GM21786 (cell line): ENCODE measurements around the gene ANKDD1A.

Experiments
- ATAC-seq: cut with Tn5 transposase; IDR thresholded peaks from one replicate; pipeline ENCODE4 v1.9.1; 2021; ENCODE audit not compliant: unreplicated experiment

Gene ANKDD1A

DNA sequence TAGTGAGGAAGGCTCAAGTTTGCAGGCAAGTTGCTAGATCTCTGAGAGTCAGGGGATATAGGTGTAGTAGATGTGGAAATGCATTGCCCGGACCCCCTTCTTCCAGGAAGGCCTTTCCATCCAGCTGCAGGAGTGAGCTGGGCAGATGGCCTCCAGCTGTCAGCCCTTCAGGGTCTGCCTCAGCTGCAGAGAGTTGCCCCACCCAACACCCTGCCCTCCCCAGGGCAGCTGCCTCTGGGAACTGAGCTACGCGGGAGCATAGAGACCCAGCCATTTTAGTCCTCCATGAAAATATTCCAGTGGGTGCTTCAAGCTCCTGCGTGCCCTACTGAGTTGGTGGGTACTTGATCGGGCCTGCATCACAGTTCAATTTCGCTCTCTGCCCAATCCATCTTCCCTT is 48.5 kb downstream of the ANKDD1A start:
- ATAC-seq = no peak

DNA sequence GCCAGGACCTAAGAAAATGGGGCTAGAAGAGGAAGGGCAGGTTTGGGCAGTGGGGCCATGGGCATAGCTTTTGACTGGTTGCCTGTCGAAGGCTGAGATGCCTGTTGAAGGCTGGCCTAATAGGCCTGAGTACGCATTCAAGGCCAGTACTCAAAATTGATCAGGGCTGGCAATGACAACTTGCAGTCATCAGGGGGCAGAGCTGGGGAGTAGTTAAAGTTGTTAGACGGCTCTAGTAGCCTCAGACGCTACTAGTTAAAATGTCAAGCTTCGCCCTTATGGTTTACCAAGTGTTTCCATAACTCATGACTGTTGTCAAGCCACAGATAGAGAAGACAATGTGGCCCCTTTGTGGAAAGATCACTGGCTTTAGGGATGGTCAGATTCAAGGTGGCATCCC is 49.3 kb downstream of the ANKDD1A start:
- ATAC-seq = no peak

DNA sequence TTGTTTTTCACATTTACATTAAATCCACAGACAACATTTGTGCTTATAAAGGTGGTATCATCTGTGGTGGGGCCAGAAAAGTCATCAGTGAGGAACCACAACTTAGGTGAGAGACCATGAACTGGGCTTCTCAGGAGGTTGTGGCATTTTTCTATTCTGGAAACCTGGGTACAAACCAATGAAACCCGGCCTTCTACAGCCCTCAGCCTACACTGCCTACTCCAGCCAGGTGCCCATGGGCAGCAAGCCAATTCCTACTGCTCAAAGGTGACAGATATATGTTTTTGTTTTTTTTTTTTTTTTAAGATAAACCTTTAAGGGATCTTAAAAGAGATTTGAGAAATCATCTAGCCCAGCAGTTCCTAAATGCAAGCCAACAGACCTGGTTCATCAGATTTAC is 57.7 kb downstream of the ANKDD1A start:
- ATAC-seq = no peak

DNA sequence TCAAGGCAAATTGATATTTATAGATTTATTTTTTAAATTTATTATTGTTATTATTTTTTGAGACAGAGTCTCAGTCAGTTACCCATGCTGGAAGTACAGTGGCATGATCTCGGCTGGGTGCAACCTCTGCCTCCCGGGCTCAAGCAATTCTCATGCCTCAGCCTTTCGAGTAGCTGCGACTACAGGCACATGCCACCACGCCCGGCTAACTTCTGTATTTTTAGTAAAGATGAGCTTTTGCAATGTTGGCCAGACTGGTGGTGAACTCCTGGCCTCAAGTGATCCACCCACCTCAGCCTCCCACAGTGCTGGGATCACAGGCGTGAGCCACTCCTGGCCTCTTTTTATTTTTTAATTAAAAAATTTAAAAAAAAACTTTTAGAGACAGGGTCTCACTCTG is 59.0 kb downstream of the ANKDD1A start:
- no peak for ATAC-seq

DNA sequence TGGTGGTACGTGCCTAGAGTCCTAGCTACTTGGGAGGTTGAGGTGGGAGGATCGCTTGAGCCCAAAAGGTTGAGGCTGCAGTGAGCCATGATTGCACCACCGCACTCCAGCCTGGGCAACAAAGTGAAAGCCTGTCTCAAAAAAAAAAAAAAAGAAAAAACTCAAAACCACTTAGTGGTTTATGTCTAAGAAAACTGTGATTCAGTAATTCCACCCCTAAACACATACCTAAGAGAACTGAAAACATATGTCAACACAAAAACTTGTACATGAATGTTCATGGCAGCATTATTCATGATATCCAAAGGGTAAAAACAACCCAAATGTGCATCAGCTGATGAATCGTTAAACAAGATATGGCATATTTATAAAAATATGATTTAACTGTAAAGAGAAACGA is 63.7 kb downstream of the ANKDD1A start:
- ATAC-seq = no peak

DNA sequence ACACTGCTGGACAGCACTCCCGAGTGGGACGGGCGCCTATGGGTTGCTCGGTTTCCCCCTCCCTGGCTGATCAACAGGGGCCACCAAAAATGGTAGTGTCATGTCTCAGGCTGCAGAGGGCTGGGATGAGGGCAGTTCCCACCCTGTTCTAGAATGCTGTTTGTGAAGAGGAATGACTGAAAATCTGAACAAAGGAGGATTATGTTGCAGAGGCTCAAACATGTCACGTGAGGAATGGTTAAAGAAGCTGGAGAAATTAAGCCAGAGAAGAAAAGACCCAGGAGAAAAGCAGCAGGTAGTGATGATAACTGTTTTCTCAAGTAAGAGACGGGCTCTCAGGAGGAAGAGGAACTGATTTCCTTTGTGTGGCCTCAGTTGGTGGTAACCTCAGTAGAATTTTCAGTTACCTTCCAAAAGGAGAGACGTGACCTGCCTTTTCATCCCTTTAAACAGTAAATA is 67.6 kb downstream of the ANKDD1A start:
- ATAC-seq = no peak

DNA sequence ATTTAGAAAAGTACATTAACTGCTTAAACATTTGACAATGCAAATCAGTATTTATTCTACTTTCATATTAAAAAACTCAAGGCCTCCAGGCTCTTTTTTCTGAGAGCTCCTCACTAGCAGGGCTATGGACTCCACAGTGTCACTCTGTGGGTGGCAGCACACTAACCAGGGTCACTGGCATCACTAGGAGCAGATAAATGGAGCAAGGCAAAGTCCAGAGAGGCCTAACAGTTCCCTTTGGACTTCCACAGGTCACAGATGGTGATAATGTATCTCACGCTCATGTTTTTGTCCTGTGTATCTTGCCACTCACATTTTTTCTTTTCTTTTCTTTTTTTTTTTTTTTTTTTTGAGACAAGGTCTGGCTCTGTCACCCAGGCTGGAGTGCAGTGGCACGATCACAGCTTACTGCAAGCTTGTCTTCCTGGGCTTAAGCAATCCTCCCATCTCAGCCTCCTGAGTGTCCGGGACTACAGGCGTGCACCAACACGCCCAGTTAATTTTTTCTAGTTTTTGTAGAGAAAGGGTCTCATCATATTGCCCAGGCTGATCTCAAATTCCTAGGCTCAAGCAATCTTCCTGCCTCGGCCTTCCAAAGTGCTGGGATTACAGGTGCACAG is 70.2 kb downstream of the ANKDD1A start:
- ATAC-seq = no peak

DNA sequence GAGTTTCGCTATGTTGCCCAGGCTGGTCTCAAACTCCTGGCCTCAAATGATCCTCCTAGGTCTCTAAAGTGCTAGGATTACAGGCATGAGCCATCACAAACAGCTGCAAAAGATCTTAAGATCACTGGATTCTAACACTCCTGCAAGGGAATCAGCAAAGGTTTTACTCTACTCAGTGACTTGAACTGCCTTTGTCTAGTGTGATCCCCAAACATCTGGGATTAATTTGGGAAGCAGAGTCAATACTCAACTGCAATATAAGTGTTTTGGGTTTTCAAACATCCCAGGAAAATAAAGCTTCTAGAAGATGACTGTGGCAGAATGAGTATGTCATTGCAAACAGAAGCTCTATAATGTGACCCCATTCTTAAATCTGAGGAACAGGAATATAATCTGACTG is 70.8 kb downstream of the ANKDD1A start:
- no peak for ATAC-seq

DNA sequence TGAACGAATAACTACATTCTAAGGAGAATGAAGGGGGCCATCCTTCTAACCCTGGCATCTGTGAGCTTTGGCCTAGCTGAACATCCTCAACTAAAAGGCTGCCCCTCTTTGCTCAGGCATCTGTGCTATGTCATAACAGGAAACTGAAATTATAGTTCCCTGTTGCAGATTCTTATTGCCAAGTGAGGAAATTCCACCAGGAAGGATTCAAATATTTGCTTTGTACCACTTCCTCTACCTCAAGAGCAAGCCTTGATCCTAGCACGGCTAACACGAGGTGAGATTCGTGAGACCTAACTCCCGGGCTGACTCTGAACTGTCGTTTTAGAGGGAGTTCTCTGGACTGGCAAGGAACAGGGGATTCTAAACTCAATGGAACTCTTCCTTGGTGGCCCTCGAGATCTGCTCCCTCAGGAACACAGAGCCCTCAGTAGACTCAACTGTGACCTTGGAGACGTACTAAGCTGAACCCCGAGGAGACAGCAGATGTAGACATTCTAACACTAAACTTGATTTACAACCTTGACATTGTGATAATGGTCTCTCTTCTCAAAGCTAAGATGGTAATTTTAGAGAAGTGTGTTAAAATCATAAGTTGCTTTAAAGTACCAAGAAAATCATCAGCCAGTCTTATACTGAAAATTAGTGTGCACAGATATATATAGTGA is 73.8 kb downstream of the ANKDD1A start:
- no peak for ATAC-seq

DNA sequence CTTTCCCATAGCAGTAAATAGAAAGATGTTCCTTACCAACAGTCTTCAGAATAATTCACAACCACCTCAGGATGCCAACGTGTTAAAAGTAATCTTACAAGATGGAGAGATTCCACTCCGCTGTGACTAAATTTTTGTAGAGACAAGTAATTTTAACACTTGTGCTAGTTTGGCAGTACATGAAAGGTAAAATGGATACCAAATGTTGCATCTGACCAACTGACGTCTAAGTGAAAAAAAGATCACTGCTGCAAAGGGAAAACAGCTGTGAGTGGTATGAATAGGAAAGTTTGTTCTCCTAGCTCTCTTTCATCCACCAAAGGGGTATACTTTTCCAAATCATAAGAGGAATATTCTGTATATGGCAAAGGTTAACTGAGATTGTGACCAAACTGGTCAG is 75.4 kb downstream of the ANKDD1A start:
- no peak for ATAC-seq

DNA sequence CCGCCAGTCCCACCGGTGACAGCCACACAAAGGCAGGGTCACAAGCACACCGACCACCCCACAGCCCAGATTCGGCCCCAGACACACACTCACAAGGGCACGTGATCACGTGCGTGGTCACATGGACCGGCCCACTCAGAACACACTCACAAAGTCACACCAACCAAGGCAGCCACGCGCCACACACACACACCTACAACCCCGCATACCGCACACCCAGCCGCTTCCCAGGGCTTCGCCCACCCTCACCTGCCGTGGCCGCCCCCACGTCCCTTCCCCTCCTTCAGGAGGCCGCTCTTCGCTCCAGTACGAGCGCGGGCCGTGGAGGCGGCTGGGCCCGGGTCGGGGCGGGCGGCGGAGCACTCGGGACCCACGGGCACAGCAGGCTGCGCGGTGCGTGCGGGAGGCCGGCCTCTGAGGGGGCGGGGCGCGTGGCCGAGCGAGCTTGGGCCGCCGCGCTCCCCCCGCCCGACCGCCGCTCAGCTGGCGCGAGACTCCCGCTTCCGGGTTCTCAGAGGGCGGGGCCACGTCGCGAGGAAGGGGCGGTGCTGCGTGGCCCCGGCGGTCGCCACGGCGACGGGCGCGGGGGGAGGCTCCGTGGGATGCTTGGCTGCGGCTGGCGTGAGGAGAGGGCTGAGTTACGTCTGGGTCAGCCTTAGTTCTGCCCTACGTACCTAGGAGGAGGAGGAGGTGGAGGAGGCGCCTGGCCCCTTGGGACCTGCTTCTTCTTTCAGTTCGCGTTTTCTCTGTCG is 77.9 kb downstream of the ANKDD1A start, which contains the start of gene SPG21:
Gene SPG21, minus strand, starts transcription at position 499 of the 752 bp plus-strand sequence. CDS start 6,345 bp downstream, outside the sequence.
- ATAC-seq = peak; percentile 85

DNA sequence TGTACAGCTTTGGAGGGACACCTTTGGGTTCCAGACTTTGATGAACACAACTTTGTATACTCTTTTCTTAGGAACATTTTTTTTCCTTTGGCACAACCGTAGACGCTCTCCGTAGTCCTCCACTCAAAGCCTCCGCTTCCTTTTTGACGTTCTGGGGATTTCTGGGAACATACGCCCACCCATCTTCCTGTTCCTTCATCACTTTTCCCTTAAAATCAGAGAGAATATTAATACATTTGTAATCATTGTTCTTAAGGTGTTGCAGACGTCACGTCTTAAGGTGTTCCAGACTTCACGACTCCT is 78.4 kb downstream of the ANKDD1A start:
- no peak for ATAC-seq

DNA sequence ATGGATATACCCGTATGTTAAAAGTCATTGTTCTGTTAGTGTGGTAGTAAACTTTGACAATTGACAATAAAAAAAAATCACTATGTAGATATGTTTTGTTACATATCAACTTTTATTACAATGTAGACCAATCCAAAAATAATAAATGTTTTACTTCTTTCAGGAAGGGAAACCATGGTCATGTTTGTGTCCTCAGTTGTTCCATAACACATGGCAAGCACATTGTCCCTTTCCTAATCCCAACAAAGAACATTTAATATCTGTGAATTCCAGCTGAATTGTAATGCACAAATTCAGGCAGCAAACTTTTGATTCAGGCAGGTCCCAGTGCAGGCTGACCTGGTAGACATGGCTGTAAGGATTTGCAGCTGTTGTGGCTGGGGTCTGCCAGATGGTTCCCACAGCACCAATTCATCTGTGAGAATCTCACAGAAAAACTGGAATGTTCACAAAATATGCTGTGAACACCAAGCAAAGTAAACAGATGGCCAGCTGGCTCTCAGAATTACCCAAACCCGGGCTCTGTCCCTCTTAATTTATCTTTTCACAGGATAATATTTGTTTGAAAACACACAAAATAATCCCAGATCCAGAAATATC is 79.9 kb downstream of the ANKDD1A start:
- no peak for ATAC-seq

DNA sequence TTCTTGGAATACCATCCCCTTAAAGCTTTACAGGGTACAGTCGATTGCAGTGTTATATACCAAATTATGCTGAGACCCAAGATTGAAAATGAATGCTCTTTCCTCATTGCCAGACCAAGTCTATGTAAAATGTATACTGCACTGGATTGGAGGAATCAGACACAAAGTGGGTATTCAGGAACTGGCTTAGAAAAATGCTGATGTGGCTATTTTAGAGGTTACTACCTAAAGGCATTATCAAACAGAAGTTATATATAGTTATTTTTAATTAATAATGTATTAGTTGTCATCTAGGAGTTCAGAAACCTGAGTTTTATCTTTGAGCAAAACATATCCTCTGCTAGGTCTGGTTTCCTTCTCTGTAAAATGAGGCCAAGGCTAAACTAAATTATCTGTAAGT is 81.6 kb downstream of the ANKDD1A start:
- ATAC-seq = no peak

DNA sequence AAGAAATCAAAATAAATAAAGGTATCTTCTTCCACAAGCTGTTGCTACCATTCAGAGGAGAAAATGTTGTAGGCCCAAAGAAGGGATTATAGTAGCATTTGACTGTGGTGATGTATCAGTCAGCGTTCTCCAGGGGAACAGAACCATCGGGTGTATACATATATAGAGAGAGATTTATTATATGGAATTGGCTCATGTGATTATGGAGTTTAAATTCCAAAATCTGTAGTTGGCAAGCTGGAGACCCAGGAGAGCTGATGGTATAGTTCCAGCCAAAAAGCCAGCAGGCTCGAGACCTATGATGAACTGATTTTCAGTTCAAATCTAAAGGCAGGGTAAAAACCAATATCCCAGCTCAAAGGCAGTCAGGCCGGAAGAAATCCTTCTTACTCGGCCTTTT is 85.4 kb downstream of the ANKDD1A start:
- ATAC-seq = no peak

DNA sequence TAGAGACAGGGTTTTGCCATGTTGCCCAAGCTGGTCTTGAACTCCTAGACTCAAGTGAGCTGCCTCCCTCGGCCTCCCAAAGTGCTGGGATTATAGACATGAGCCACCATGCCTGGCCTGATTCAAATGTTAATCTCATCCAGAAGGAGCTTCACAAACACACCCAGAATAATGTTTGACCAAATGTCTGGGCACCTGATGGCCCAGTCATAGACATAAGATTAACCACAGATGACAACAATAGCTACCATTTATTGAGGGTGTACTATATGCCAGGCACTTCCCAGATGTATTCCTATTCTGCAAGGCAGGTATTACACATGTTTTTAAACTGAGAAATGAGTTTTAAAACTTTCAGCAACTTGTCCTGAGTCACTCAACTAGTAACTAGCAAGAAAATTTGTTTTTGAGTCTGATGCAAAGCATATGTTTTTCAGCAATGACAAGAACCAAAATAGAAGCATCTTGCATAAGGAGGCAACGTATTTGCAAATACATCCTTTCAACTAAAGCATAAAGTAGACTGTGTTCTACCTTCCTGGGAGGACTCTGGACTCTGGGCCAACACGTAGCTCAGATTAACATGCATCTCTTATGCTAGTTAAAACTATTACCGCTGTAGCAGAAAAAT is 86.2 kb downstream of the ANKDD1A start:
- no peak for ATAC-seq

DNA sequence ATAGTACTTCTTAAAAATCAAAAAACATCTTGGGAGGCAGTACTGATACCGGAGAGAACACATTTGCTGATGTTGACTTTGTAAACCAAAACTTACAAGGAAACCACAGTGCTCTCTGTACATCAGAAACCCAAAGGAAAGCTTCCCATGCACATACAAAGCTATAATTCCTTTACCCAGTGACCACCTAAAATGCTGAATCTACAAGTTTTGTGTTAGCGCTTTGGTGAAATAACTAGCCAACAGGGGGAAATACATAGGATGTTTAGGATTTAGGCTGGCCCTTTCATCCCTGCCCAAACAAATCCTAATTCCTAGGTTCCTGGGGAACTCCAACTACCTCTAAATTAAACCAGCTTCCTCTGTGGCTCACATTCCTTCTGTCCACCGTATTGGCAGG is 93.3 kb downstream of the ANKDD1A start:
- no peak for ATAC-seq

DNA sequence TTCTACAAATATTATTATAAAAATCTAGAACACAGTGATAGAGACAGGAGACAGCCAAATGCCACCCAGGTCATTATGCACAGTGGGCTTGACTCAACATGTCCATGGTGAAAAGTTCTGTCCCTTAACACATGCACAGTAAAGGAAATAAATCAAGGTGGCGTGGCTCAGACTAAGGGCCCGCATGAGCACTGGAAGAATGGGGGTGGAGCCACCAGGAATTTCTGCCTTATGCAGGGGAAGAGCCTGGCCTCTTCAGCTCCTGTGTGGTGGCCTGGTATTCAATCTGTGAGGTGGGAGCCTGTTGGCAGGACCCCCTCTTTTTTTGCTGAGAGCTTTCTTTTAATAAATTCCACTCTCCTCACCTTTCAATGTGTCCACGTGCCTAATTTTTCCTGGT is 95.2 kb downstream of the ANKDD1A start:
- ATAC-seq = no peak
